HepG2 (cell line): ENCODE measurements around the gene ARL6IP4. TPM values are rescaled to one million over a fixed set of nuclear protein-coding genes. Genes with fewer than 3 reads are reported as not detected.

Experiments
- DNMT1 ChIP-seq: sonication (generic); formaldehyde crosslinking; IDR thresholded peaks from 2 replicates; pipeline ENCODE4 v1.5.1; 2020; ENCODE audit warnings: mild to moderate bottlenecking, missing genetic modification reagents
- HHEX ChIP-seq: IDR thresholded peaks from 2 replicates; pipeline ENCODE4 v1.6.1; 2016; ENCODE audit warnings: control low read depth
- HMG20B ChIP-seq: conservative IDR thresholded peaks from 2 replicates; pipeline ENCODE4 v1.6.1; 2016; ENCODE audit warnings: missing genetic modification reagents, missing compliant biosample characterization
- KDM4B ChIP-seq: sonication (generic); formaldehyde crosslinking; IDR thresholded peaks from 2 replicates; pipeline ENCODE4 v1.4.0; 2020; ENCODE audit warnings: missing genetic modification reagents
- KMT2A ChIP-seq: sonication (generic); formaldehyde crosslinking; IDR thresholded peaks from 2 replicates; pipeline ENCODE4 v1.4.0; 2020; ENCODE audit warnings: missing genetic modification reagents
- LBX2 ChIP-seq: sonication (generic); formaldehyde crosslinking; IDR thresholded peaks from 2 replicates; pipeline ENCODE4 v1.5.0; 2020; ENCODE audit warnings: missing genetic modification reagents, mild to moderate bottlenecking, borderline replicate concordance
- PLRG1 ChIP-seq: fragments of 450-650 bp; conservative IDR thresholded peaks from 2 replicates; pipeline ENCODE4 v1.6.1; 2016
- PRMT3 ChIP-seq: sonication (generic); formaldehyde crosslinking; IDR thresholded peaks from 2 replicates; pipeline ENCODE4 v1.8.1; 2022; ENCODE audit warnings: low read depth, mild to moderate bottlenecking, moderate library complexity, missing genetic modification reagents, borderline replicate concordance
- RFXANK ChIP-seq: IDR thresholded peaks from 2 replicates; pipeline ENCODE4 v1.6.1; 2016
- SMAD1 ChIP-seq: sonication (generic); formaldehyde crosslinking; IDR thresholded peaks from 2 replicates; pipeline ENCODE4 v1.4.0; 2020; ENCODE audit warnings: missing genetic modification reagents, low read depth, mild to moderate bottlenecking, borderline replicate concordance
- SMAD3 ChIP-seq: sonication (generic); formaldehyde crosslinking; IDR thresholded peaks from 2 replicates; pipeline ENCODE4 v1.4.0; 2020; ENCODE audit warnings: missing genetic modification reagents
- TGIF2 ChIP-seq: IDR thresholded peaks from 2 replicates; pipeline ENCODE4 v1.6.1; 2016; ENCODE audit warnings: control low read depth, missing compliant biosample characterization
- TSC22D2 ChIP-seq: sonication (generic); formaldehyde crosslinking; IDR thresholded peaks from 2 replicates; pipeline ENCODE4 v1.5.1; 2020; ENCODE audit warnings: missing genetic modification reagents, mild to moderate bottlenecking, borderline replicate concordance
- ZNF20 ChIP-seq: sonication (generic); formaldehyde crosslinking; IDR thresholded peaks from 2 replicates; pipeline ENCODE4 v1.4.0; 2020; ENCODE audit warnings: mild to moderate bottlenecking, moderate library complexity, missing genetic modification reagents
- ZNF432 ChIP-seq: sonication (generic); formaldehyde crosslinking; IDR thresholded peaks from 2 replicates; pipeline ENCODE4 v1.5.0; 2020; ENCODE audit warnings: missing genetic modification reagents, mild to moderate bottlenecking, borderline replicate concordance
- ZNF709 ChIP-seq: sonication (generic); formaldehyde crosslinking; IDR thresholded peaks from 2 replicates; pipeline ENCODE4 v1.5.0; 2020; ENCODE audit warnings: mild to moderate bottlenecking, missing genetic modification reagents
- ZNF878 ChIP-seq: sonication (generic); formaldehyde crosslinking; IDR thresholded peaks from 2 replicates; pipeline ENCODE4 v1.8.1; 2023; ENCODE audit warnings: mild to moderate bottlenecking, missing genetic modification reagents, moderate library complexity
- polyA plus RNA-seq, 8 experiments: library from polyadenylated mRNA; depleted of rRNA in 3 of 8; stranded (reverse) in 7 of 8; unstranded in 1 of 8; fragments of >200 nt; fragmentation: Illumina TruSeq in 4 of 8; extraction: Trizol in 4 of 8; gene quantifications; 2 replicates each; pipeline versions ENCODE4 v1.2.1 to v1.2.3, GENCODE V29; 2011 to 2016; ENCODE audit warnings: low read depth in 4 of 8, missing spikeins in 1 of 8, mixed read lengths in 1 of 8; ENCODE audit not compliant: insufficient read depth in 1 of 8
- total RNA-seq, 5 experiments: library from RNA; depleted of rRNA; stranded (reverse); fragments of >200 nt; fragmentation: Illumina TruSeq; extraction: Trizol; gene quantifications; 2 replicates each; pipeline ENCODE4 v1.2.3, GENCODE V29; 2016; ENCODE audit warnings: low read depth in 1 of 5
- TF ChIP-seq, protein P1 (sequence below): sonication (generic); formaldehyde crosslinking; IDR thresholded peaks from 2 replicates; pipeline ENCODE4 v1.8.1; 2023; ENCODE audit warnings: missing genetic modification reagents, inconsistent platforms, borderline replicate concordance
- TF ChIP-seq, protein P2 (sequence below): sonication (generic); formaldehyde crosslinking; IDR thresholded peaks from 2 replicates; pipeline ENCODE4 v1.5.1; 2020; ENCODE audit warnings: missing genetic modification reagents, mild to moderate bottlenecking, borderline replicate concordance
- TF ChIP-seq, protein P3 (sequence below): sonication (generic); formaldehyde crosslinking; IDR thresholded peaks from 2 replicates; pipeline ENCODE4 v1.5.0; 2020; ENCODE audit warnings: missing genetic modification reagents
- TF ChIP-seq, protein P4 (sequence below): sonication (generic); formaldehyde crosslinking; IDR thresholded peaks from 2 replicates; pipeline ENCODE4 v1.8.0; 2022; ENCODE audit warnings: mild to moderate bottlenecking, missing genetic modification reagents, borderline replicate concordance
- TF ChIP-seq, protein P5 (sequence below): sonication (generic); formaldehyde crosslinking; conservative IDR thresholded peaks from 2 replicates; pipeline ENCODE4 v1.4.0; 2020; ENCODE audit warnings: missing genetic modification reagents

The ARL6IP4 gene
- total and polyA plus RNA-seq, 2 of the 13 experiments (the other 11 are each of a cell fraction or from before 2014, with no cell fraction given) = 155 to 220 TPM

DNA sequence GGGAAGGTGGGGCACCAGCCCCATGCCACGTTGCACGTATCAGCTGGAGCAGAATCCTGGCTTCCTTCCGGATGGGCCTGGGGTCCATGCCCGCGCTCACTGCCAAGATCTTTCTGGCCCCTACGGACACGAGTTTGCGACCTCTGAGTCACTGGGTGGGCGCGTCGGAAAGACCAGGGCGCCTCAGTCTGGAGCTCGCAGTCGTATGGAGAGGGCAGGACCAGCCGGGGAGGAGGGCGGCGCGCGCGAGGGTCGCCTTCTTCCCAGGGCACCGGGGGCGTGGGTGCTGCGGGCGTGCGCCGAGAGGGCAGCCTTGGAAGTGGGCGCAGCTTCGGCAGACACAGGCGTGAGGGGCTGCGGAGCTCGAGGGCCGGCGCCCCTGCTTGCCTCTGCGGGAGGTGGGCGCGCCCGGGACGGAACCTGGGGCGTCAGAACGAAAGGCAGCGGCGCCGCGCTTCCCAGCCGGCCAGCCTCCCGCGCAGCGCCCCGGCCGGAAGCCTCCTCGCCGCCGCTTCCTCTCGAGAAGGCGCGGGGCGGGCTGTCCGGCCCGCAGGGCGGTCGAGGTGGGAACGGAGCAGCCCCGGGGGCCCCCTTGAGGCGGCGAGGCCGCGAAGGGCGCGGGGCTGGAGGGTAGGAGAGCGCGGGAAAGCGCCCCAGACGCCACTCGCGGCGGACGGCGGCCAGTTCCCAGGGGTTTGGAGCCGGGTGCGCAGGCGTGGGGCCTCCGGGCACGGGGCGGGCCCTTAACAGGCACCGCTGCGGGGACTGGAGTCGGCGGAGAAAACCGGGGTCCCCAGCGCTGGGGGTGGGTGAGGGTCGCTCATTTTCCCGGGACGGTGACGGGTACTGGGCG, at the start of gene ARL6IP4 (continued):
- TF ChIP-seq SMAD3 (CRISPR knock-in tag) = no peak
- peak; percentile 43; the same call in 1 of the 2 replicates for TF ChIP-seq LBX2 (CRISPR knock-in tag)
- peak; percentile 25; the same call in 1 of the 2 replicates for TF ChIP-seq SMAD1 (CRISPR knock-in tag)
- no peak for TF ChIP-seq HMG20B
- no peak for TF ChIP-seq RFXANK (CRISPR knock-in tag)
- TF ChIP-seq ZNF878 (CRISPR knock-in tag) = no peak
- no peak for TF ChIP-seq PRMT3
- TF ChIP-seq KDM4B (CRISPR knock-in tag) = no peak
- TF ChIP-seq TSC22D2 (CRISPR knock-in tag) = no peak; the same call in 1 of the 2 replicates
- TF ChIP-seq ZNF432 (CRISPR knock-in tag) = 0 out of 2 replicates have a peak, but pooled peaks have one; percentile 84
- no peak for TF ChIP-seq HHEX (CRISPR knock-in tag)
- TF ChIP-seq, protein P1, sequence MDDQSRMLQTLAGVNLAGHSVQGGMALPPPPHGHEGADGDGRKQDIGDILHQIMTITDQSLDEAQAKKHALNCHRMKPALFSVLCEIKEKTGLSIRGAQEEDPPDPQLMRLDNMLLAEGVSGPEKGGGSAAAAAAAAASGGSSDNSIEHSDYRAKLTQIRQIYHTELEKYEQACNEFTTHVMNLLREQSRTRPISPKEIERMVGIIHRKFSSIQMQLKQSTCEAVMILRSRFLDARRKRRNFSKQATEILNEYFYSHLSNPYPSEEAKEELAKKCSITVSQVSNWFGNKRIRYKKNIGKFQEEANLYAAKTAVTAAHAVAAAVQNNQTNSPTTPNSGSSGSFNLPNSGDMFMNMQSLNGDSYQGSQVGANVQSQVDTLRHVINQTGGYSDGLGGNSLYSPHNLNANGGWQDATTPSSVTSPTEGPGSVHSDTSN (CRISPR knock-in tag) = no peak
- TF ChIP-seq TGIF2 (CRISPR knock-in tag) = no peak
- peak; percentile 57 for TF ChIP-seq ZNF709
- TF ChIP-seq, protein P2, sequence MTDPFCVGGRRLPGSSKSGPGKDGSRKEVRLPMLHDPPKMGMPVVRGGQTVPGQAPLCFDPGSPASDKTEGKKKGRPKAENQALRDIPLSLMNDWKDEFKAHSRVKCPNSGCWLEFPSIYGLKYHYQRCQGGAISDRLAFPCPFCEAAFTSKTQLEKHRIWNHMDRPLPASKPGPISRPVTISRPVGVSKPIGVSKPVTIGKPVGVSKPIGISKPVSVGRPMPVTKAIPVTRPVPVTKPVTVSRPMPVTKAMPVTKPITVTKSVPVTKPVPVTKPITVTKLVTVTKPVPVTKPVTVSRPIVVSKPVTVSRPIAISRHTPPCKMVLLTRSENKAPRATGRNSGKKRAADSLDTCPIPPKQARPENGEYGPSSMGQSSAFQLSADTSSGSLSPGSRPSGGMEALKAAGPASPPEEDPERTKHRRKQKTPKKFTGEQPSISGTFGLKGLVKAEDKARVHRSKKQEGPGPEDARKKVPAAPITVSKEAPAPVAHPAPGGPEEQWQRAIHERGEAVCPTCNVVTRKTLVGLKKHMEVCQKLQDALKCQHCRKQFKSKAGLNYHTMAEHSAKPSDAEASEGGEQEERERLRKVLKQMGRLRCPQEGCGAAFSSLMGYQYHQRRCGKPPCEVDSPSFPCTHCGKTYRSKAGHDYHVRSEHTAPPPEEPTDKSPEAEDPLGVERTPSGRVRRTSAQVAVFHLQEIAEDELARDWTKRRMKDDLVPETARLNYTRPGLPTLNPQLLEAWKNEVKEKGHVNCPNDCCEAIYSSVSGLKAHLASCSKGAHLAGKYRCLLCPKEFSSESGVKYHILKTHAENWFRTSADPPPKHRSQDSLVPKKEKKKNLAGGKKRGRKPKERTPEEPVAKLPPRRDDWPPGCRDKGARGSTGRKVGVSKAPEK = no peak
- TF ChIP-seq, protein P3, sequence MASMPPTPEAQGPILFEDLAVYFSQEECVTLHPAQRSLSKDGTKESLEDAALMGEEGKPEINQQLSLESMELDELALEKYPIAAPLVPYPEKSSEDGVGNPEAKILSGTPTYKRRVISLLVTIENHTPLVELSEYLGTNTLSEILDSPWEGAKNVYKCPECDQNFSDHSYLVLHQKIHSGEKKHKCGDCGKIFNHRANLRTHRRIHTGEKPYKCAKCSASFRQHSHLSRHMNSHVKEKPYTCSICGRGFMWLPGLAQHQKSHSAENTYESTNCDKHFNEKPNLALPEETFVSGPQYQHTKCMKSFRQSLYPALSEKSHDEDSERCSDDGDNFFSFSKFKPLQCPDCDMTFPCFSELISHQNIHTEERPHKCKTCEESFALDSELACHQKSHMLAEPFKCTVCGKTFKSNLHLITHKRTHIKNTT = no peak
- no peak for TF ChIP-seq PLRG1
- peak; percentile 21; the same call in 1 of the 2 replicates for TF ChIP-seq KMT2A
- TF ChIP-seq, protein P4, sequence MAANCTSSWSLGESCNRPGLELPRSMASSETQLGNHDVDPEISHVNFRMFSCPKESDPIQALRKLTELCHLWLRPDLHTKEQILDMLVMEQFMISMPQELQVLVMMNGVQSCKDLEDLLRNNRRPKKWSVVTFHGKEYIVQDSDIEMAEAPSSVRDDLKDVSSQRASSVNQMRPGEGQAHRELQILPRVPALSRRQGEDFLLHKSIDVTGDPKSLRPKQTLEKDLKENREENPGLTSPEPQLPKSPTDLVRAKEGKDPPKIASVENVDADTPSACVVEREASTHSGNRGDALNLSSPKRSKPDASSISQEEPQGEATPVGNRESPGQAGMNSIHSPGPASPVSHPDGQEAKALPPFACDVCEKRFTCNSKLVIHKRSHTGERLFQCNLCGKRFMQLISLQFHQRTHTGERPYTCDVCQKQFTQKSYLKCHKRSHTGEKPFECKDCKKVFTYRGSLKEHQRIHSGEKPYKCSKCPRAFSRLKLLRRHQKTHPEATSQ = peak; percentile 75; the same call in 1 of the 2 replicates
- no peak; the same call in 1 of the 2 replicates for TF ChIP-seq ZNF20 (CRISPR knock-in tag)
- TF ChIP-seq, protein P5, sequence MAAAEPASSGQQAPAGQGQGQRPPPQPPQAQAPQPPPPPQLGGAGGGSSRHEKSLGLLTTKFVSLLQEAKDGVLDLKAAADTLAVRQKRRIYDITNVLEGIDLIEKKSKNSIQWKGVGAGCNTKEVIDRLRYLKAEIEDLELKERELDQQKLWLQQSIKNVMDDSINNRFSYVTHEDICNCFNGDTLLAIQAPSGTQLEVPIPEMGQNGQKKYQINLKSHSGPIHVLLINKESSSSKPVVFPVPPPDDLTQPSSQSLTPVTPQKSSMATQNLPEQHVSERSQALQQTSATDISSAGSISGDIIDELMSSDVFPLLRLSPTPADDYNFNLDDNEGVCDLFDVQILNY = no peak
- peak; percentile 90; the same call in 1 of the 2 replicates for TF ChIP-seq DNMT1
